Suppressor macrophage treated with lipopolysaccharide for 4 hours (primary cell): ENCODE results near the gene ISX.

Experiments used
- DNase-seq: peaks from one replicate; pipeline ENCODE4 v3.0.0-alpha.2; 2020

ISX gene

DNA sequence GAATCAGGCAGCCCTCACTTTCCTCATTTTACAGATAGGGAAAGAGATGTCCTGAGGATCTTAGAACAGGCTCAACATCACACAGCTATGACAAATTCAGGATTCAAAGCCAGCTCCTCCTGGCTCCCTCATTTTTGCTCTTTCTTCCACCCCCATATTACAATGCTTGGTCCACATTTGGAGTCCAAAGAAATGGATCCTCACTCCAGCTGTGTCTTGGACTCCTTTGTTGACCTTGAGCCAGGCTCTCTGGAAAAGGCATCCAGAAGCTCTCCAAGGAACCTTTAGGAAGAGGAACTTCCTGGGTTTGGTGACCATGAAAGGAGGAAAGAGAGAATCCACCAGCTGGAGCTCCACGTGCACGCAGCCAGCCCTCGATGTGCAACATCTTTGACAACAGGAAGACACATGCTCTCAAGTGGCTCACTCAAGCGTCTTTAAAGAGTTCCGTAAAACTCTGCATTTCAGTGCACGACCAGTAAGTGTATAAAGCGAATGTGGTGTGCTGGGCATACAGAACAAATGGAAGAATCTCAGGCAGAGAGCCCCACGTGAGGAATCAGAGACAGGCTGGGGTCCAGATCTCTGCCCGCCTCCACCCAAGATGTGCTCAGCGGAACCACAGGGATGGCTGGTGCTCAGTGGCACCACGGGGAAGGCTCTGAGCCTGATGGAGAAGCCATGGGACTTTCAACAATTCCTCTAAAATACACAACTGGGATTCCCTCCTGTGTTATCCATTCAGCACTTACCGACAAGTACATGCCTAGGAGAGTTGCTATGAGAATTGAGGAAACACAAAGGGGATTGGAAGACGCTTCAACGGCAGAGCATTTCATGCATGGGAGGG, 48.4 kb downstream of the ISX start:
- DNase-seq, result no peak

DNA sequence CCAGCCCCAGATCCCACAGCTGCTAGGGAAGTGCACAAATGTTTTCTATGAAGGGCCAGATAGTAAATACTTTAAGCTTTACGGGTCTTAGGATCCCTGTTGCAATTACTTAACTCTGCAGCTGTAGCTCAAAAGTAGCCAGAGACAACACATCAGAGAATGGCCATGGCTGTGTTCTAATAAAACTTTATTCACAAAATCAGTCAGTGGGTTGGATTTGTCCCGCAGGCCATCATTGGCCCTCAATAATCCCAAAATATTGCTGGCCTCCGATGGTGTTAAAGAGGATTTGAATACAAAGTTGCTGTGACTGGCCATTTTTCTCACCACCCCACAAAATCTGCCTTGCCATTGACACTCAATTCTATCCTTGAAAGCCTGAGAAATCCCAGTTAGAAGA, 49.6 kb downstream of the ISX start:
- no peak for DNase-seq

DNA sequence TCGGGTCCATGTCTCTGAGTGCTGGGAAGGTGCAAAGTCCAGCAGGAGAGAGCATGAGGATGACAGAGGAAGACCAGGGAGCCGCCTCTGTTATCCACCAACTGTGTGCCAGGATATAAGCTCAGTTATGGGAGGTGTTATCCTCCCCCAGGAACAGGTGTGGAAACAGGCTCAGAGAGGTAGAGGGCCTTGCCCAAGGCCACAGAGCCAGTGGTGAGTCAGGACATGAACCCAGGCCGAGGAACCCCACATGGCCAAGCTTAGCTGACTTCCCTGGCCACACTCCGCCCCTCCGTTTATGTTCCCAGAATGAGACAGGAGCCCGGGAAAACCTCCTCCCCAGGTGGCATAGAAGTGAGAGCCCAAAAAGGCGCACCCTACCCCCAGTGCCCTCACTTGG, 50.3 kb downstream of the ISX start:
- no peak for DNase-seq

DNA sequence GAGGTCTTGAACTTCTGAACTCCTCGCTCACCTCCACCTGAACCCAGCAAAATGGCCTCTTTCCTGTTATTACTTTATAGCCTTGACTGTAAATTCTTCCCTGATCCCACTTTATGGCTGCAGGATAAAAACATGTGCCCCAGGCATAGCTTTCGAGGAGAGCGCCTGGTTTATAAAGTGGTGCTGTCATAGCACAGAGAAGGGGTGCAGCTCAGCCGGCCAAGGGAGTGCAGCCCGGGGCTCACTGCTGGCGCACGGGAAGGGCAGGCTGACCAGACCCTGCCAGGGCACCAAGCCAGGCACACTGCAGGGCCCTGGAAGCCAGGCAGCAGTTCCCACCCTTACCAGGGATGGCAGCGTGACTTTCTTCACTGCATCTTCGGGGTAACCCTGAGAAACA, 50.9 kb downstream of the ISX start:
- DNase-seq, result no peak

DNA sequence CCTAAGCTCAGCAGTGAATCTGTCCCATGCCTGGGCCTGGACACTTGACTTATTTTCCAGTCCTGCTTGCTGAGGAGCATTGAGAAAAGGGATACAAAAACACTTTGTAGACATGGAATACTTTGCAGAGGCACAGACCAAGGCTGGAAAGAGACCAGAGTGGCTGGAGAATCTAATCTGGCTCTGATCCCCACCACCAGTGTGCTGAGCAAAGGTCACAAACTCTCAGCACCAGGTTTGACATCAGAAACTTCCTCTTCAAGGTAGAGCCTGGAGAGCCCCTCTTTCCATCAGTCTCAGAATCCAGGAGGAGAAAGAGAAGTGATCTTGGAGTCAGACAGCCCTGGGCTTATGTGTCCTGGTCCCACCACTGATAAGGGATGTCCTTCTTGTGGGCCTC, 53.5 kb downstream of the ISX start:
- no peak for DNase-seq

DNA sequence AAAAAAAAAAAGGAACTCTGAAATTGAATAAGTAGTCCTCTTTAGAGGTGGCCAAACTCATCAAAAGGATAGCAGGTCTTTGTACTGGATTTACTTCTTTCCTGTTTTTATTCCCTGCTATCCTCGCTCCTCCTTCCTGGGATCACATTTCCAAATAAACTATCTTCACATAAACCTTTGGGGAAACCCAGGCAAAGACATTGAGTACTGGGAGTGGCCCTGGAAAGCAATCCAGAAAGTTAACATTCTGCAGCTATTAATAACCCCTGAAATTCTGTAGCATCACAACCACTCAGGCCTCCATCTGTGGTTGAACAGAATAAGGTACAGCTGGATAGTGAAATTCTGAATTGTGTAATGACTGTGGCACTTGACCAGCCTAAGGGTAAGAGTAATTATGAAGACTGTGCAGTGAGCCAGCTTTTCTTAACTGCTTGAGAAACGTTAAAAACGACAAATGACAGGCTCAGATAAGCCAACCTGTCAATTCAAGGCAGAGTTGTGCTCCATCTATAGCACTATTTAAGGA, 58.8 kb downstream of the ISX start:
- DNase-seq, result no peak

DNA sequence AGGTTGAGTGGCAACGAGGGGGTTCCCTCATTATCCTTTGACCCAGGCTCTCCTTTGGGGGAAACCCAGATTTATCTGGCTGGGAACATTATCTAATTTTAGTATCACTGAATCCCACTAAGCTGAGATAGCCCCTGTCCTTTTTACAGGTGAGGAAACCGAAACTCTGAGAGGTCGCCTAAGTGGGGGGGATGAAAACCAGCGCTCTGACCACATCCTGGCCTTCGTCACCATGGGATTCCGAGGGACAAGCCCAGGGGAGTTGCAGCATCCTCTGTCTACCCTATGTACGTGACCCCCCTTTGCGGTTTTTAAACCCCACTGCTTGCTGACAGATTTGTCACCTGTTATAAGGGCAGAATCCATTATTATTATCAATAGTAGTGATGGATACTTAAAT, 61.0 kb downstream of the ISX start:
- DNase-seq, result no peak

DNA sequence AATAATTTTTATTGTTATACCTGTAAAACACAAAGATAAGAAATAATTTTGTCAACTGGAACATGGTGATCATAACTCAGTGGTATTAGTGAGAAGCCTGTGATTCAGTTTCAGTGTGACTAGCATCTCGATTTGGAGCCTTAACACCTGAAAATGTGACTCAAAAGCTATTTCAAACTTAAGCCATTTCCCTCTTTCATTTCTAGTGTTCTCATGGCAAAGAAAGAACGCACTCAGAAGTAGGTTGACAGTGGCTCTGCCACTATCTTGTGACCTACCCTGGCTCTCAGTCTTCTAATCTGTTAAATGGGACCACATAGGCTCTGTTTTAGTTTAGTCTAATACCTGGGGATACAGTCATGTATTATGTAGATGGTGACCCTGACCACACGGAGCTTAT, 62.7 kb downstream of the ISX start:
- DNase-seq, result no peak

DNA sequence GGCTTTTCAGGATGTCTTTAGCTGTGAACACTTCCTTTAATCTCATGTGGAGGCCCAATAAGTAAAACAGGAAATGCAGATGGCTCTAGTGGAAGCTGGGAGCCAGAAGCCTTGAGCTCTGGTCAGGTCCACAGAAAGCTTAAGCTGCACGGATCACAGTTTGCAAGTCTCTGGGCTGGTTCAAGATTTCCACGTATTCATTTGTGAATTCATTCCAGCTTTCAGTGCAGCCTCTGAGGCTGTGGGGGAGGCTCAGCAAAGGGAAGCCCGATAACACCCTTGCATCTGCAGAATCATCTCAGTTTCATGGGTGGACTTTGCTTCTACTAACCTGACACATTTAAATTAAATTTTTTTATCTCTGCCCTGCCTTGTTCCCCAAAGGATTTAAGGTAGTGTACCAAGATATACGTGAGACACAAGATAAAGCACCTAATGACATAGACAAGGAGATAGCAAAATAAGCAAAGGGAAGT, 65.6 kb downstream of the ISX start:
- no peak for DNase-seq

DNA sequence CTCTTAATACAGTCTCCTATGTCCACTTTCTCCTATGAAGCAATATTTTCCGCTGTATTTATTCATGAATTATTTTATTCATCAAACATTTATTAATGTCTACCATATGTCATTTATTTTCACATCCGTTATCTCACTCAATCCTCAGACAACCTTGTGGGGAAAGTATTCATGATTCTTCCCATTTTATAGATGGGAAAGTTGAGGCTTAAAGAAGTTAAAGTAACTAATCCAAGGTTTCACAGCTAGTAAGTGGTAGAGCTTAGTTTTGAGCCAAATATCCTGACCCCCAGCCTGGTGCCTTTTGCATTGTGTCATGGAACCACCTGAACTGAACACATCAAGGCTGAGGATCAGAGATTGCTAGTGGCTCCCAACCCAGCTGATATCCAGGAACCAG, 66.6 kb downstream of the ISX start:
- DNase-seq, result no peak

DNA sequence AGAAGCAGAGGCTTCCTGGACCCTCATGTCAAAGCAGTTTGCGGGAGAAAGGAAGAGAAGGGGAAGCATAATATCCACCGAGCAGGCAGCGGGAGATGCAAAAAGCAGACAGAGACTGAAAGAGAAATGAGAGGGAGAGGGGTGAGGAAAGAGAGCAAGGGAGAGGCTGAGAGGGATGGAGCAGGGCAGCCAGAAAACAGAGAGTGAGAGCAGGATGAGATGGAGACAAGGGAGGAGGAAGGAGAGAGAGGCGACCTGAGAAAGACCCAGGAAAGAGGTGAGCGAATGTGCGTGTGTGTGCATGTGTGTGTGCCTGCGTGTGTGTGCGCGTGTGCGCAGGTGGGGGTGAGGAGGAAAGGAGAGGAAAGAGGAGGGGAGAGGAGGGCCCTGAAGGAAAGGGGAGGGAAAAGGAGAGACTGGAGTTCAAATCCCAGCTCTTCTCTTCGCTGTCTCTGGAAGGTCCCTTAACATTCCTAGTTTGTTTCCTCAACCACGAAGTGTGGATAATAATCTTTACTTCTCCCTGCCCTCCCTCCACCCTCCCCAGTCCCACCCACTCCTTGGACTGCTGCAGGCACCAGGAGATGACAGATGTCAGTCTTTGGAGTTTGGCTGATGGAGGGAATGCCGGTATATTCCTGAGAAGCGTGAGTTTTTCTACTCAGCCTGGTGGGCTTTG, 67.9 kb downstream of the ISX start:
- DNase-seq, result no peak

DNA sequence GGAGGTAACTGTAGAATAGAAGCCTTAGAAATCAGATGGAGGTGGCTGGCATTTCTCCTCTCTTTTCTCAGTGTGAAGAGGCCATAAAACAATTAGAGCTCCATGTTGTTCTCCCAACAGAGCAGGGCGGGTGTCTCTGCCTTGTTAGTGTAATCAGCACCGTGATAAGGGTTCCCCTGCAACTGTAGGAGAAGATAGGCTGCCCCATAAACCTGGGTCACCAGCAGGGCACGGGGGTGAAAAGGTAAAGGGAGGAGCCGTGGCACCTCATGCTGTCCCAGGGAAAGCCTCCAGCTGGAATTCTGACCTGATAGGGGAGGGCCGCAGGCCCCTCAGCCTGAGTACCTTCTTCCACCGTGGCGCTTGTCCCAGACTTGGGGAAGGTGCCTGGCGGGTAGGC, 68.7 kb downstream of the ISX start:
- DNase-seq, result no peak

DNA sequence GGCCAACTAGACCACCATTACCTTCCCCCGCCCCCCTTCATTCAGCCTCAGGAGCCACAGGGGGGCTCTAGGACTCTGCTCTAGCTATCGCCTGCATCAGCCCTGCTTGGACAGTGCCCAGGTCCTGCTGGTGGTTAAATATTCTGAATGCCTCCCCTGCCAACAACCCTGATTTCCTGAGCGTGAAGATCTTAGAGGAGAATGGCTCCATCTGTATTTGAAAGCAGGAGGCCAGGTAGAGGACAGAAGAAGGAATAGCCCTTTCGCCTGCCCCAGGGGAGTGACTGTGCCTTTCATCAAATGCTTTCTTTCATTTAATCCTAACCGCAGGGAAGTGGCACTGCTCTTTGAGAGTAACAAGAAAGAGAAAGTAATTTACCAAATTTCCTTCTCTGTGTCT, 69.2 kb downstream of the ISX start:
- no peak for DNase-seq
